PC-3 (cell line): Measurements from ENCODE around the gene ST3GAL5.

Source experiments
- EZH2 ChIP-seq: fragments of 300-600 bp; sonication (generic); IDR thresholded peaks from one replicate; pipeline ENCODE4 v1.6.1; 2017; ENCODE audit warnings: antibody characterized with exemption, mild to moderate bottlenecking, low read length; ENCODE audit not compliant: unreplicated experiment
- EZH2phosphoT487 ChIP-seq: fragments of 300-600 bp; sonication (generic); IDR thresholded peaks from 2 replicates; pipeline ENCODE4 v1.6.1; 2018; ENCODE audit warnings: mild to moderate bottlenecking, antibody characterized with exemption, low read length, borderline replicate concordance
- TF ChIP-seq, protein P1 (sequence below): fragments of 300-600 bp; sonication (generic); conservative IDR thresholded peaks from 2 replicates; pipeline ENCODE4 v1.5.1; 2017; ENCODE audit warnings: antibody characterized with exemption, low read depth, mild to moderate bottlenecking, low read length

DNA sequence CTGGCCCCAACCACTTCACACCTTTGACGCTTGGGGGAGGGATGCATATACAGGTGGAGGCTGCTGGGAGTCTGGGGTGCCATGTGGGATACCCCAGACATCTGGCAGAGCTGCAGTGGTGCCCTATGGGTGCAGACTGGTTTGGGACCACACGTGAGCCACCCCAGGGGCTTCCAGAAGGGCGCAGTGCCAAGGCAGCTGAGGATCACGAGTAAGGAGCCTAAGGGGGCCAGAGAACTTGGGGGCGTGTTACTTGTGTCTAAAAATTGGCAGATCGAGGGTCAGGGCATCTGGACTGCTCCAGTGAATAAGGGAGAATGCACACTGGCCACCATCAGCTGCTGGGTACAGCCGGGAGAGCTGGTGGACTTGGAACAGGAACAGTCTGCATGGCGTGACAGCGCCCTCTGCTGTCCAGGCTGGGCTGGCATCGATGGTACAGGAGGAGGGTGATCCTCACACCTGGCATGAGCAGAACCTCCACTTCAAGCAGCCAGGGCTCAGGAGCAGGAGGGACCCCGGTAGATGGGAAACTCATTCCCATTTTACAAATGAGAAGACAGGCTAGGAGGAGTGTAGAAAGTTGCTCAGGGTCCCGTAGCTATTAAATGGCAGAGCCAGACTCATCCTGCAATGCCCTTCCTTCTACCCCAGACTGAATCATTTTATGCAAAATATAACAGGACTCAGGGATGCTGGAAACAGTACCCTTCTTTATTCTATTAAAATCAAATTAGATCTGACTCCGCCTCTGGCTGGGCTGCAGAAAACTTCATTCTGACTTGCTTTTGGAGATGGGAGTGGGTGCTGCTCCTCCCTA is 74.6 kb downstream of the ST3GAL5 start:
- TF ChIP-seq, protein P1, sequence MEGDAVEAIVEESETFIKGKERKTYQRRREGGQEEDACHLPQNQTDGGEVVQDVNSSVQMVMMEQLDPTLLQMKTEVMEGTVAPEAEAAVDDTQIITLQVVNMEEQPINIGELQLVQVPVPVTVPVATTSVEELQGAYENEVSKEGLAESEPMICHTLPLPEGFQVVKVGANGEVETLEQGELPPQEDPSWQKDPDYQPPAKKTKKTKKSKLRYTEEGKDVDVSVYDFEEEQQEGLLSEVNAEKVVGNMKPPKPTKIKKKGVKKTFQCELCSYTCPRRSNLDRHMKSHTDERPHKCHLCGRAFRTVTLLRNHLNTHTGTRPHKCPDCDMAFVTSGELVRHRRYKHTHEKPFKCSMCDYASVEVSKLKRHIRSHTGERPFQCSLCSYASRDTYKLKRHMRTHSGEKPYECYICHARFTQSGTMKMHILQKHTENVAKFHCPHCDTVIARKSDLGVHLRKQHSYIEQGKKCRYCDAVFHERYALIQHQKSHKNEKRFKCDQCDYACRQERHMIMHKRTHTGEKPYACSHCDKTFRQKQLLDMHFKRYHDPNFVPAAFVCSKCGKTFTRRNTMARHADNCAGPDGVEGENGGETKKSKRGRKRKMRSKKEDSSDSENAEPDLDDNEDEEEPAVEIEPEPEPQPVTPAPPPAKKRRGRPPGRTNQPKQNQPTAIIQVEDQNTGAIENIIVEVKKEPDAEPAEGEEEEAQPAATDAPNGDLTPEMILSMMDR, result peak; percentile 96
- TF ChIP-seq EZH2 (no peak), EZH2phosphoT487 (no peak)
